NCI-H2107 treated with DMSO at 0.1 percent for 48 hours (cell line): ENCODE results near the gene GSTT2B.
A peak's percentile ranks its signal among the peaks of the same experiment; 100 is the strongest.
"Not testable (repeated sequence)": the region's sequence is repeated elsewhere in the genome, so short reads cannot be mapped to it uniquely, and the experiment has no call there.

Experiments used
- DNase-seq: peaks from one replicate; lab custom pipeline; 2025; ENCODE audit not compliant: unreplicated experiment; lab: John Stamatoyannopoulos, UW

GSTT2B gene

GRCh38 chr22:23986089-23986488 lies 25.1 kb upstream of the GSTT2B start:
- not testable (repeated sequence) for DNase-seq

DNA sequence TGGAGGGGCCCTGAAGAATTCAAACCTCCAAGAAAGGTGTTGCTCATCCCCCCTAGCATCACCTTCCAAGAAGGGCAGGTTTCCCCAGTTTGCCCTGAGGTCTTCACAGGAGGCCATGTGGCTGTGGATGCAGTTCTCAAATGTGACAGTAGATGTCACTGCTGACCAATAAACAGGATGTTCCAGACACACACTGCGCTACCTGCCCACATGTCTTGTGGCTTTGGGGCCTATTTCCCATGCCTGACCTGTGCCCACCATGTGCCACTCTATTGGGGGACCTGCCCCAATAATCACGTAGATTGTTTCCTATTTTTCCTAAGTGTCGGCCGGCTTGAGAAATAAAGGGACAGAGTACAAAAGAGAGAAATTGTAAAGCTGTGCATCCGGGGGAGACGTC lies 23.4 kb upstream of the GSTT2B start:
- no peak for DNase-seq

DNA sequence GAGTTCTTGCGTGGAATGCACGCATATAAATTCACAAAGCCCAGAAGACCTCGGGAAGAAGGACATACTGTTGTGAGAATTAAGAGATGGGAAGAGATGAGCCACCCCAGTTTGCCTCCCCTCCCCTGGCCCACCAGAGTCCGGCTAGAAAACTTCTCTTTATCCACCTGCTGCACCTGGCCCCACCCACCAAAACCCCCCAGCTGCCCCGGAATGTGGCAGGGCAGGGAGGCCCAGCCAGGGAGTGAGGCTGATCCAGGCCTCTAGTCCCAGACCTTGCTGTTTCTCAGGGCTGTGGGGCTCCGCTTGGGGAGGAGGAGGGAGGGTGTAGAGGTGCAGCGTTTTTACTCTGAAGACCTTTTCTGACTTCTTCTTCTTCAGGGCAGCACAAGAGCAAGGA lies 19.6 kb upstream of the GSTT2B start:
- not testable (repeated sequence) for DNase-seq

- not testable (repeated sequence) for DNase-seq
Observed at GRCh38 chr22:23979557-23980240, 18.7 kb upstream of the GSTT2B start, which contains the start of gene GSTT2. TSS of gene GSTT2 (plus strand) at chr22:23980134.

- DNase-seq: not testable (repeated sequence)
Observed at GRCh38 chr22:23977304-23977703, 16.3 kb upstream of the GSTT2B start.

GRCh38 chr22:23974836-23975352 lies 13.9 kb upstream of the GSTT2B start:
- DNase-seq: not testable (repeated sequence)

DNA sequence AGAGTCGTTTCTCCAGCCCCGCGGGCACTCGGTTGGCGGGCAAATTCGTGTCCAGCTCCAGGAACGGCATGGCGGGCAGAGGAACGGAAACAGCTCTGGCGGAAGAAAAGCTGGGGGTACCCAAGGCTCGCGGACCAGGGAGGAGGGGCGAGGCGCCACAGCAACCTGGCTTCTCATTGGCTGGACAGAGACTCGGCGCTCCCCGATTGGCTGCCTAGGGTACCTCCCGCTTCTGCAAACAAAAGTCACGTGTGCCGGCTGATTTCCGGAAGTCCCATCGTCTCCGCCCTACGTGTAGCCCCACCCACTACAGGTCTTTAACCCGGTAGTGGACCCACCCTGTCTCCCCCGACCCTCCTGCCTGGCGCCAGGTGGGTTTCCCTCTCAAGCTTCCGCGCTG lies 13.3 kb upstream of the GSTT2B start, which contains the start of gene DDT:
DDT (minus strand) TSS at position 97 of the 400 bp plus-strand sequence; CDS start at position 70, 27 bp downstream.
- not testable (repeated sequence) for DNase-seq

- DNase-seq: not testable (repeated sequence)
Observed at GRCh38 chr22:23971927-23972326, 10.9 kb upstream of the GSTT2B start.

DNA sequence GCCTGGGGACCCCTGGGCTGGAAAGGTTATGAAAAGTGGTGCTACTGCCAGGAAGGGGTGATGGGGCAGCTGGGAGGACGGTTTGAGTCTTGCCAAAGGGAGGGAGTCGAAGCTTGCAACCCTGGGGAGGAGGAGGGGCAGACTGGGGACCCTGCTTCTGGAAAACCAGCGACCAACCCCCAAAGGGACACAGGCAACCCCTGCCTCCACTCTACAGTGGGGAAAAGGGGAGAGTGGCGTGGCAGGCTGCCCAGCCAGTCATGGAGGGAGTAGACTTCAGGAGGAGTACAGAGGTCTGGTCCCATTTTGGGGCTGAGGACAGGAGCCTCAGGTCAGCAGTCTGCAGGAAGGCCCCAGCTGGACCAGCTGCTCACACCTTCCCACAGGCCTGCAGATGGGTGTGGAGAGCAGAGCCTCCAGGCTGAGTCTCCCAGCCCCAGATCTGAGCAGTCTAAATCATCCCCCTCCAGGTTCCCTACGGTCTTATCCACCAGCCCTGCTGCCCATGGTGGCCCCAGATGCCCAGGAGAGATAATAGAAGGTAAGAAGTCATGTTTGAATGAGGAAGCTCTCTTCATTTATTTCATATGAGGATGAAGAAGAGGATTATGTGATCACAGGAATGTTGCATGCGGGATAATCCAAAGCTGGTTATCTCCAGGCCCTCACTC lies 10.0 kb upstream of the GSTT2B start:
- DNase-seq: no peak

DNA sequence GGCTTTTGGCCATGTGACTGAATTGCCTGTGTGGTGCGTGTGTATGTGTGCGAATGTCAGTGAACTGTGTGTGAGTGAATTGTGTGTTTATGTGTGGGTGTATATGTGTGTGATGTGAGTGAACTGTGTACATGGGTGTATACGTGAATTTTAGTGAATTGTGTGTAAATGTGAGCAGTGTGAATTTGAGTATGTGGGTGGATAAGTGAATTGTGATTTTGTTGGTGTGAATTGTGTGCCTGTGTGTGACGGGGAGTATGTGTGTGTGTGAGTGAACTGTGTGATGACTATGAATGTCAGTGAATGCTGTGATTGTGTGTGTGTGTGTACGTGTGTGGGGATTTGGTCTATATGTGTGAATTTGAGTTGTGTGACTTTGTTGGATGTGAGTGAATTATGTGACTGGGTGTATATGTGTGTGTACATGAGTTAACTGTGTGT lies 9.2 kb upstream of the GSTT2B start:
- DNase-seq: no peak

GRCh38 chr22:23969071-23969470 lies 8.1 kb upstream of the GSTT2B start:
- no peak for DNase-seq

- DNase-seq: not testable (repeated sequence)
Observed at GRCh38 chr22:23966568-23966967, 5.6 kb upstream of the GSTT2B start, which contains the start of gene DDTL. TSS of gene DDTL (plus strand) at chr22:23966888. CDS start at chr22:23966915, 27 bp downstream.

DNA sequence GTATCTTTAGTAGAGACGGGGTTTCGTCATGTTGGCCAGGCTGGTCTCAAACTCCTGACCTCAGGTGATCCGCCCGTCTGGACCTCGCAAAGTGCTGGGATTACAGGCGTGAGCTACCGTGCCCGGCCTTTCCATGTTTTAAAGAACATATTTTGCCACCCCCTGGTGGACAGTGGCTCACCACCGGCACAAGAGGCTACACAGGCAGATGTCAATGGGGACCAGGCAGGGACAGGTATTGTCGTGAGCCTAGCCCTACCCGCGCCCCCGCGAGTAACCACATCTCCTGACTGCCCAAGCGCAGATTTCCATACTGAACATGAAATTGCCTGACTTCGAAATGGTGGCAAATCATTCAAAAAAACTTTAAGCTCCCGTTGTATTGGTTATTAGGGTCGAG lies 5.1 kb upstream of the GSTT2B start:
- DNase-seq: not testable (repeated sequence)

GRCh38 chr22:23956301-23956900 lies 4.6 kb downstream of the GSTT2B start:
- DNase-seq: peak; percentile 10

- DNase-seq: not testable (repeated sequence)
Observed at GRCh38 chr22:23955886-23956285, 5.1 kb downstream of the GSTT2B start.

- not testable (repeated sequence) for DNase-seq
Observed at GRCh38 chr22:23954991-23955305, 6.0 kb downstream of the GSTT2B start.

DNA sequence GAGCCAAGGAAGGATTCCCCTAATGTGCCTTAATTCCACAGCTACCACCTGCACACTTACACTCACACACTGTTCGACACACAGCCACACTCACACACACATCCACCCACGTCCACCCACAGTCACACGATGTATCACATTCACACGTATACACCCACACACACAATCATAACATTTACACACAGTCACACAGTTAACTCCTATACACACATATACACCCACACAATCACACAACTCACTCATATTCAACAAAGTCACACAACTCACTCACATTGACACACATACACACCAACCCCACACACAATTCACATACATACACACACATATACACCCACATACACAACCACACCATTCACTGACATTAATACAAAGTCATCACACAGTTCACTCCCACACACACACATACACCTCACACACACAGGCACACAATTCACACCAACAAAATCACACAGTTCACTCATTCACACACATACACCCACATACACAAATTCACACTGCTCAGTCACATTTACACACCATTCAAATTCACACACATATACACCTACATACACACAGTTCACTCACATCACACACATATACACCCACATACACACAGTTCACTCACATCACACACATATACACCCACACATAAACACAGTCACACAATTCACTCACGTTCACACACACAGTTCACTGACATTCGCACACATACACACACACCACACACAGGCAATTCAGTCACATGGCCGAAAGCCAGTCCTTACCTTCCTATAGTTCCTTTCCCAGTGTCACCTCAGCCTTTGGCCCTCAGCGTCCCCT lies 6.6 kb downstream of the GSTT2B start:
- DNase-seq: not testable (repeated sequence)

- DNase-seq: not testable (repeated sequence)
Observed at GRCh38 chr22:23953485-23953884, 7.5 kb downstream of the GSTT2B start.

DNA sequence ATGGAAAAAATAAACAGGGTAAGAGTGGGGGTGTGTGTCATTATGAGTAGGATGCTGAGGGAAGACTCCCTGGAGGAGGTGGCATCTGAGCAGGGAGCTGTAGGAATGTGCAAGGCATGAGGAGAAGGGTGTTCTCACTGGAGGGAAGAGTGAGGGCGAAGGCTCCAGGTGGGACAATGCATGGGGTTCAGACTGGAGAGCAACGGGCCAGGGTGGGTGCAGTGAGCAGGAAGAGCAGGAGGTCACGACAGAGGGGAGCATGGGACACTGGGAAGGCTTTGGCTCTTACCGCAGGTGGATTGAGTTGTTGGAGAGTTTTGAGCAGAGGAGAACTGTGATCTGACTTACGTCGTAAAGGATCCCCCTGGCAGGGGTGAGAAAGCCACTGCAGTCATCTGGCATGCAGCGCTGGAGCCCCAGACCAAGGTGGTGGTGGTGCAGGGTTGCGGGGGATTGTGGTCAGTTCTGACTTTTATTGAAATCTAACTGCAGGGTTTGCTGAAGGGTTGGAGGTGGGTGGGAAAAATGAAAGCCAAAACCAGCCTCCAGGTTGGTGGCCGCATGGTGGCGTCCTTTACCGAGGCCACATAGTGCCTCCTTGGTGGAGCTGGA lies 8.1 kb downstream of the GSTT2B start:
- DNase-seq: not testable (repeated sequence)

- DNase-seq: not testable (repeated sequence)
Observed at GRCh38 chr22:23951383-23951782, 9.6 kb downstream of the GSTT2B start.
